ENCODE measurements around the gene MYBPH.

The MYBPH gene

GRCh38 chr1:203175237-203175826 is at the start of gene MYBPH:
Gene MYBPH, minus strand, starts transcription at chr1:203175826. Its CDS starts 71 bp downstream, at chr1:203175755.
- DNase-seq: no peak

- no peak for DNase-seq
These were observed 49.4 kb upstream of the MYBPH start for GRCh38 chr1:203225071-203225470.

DNA sequence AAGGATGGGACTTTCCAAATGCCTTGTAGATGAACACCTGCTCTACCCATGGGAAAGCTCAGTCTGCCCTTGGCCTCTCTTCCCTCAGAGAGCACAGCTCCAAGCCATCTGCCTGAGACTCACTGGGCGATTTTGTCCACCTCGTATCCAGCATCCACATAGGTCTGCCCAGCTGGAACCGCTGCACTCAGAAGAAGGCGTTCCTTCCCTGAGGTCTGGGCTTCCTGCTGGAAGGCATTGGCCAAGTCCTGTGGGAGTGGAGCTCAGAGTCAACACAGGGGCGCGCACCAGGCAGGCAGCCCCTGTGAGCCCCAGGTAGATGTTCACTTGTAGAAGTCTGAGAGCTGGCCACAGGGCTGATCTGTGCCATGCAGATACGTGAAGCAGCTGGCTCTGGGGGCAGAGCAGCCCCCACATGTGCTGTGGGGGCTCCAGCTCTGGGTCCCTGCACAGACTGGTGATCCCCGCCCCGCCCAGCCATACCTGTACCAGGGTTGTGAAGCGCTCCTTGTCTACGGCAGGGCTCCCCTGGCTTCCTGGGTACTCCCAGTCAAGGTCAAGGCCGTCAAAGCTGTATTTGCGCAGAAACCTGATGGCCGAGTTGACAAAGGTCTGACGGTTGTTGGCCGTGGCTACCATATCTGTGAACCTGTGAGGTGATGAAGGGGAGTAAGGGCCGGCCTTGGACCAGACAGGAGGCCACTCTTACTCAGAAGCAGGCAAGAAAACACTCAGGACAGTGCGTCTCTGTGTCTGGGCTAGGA is 47.6 kb upstream of the MYBPH start:
- no peak for DNase-seq

DNA sequence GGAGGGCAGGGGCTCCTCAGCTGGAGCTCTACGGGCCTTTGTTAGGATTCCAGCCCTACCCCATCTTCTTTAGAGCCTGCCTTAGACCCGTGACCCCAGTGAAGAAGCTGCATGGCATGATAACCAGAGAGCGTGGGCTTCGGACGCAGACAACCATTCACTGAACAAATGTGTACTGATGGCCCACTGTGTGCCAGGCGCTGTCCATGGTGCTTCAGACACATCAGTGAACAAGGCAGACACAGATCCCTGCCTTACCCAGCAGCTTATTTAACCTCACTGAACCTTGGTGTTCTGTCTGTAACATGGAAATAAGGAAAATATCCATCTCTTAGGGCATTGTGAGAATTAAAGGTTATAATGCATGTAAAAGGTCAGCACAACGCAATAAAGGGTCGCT is 44.3 kb upstream of the MYBPH start:
- DNase-seq: no peak

DNA sequence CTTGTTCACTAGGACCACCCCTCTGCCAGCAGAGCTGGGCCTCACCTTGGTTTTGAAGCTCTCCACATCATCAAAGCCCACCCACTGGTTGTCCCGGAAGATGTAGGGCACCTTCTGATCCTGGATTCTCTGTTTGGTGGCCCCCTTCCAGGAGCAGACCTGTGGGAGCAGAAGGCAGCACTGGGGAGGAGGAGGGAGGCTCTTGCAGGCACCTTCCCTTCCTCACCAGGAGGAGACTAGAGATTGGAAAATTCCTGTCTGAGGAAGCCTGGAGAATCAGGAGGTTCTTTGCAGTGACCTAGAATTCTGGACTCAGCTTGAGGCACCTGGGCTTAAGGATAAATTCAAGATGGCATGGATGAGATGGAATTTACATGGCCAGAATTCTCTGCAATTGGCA is 43.5 kb upstream of the MYBPH start:
- no peak for DNase-seq

DNA sequence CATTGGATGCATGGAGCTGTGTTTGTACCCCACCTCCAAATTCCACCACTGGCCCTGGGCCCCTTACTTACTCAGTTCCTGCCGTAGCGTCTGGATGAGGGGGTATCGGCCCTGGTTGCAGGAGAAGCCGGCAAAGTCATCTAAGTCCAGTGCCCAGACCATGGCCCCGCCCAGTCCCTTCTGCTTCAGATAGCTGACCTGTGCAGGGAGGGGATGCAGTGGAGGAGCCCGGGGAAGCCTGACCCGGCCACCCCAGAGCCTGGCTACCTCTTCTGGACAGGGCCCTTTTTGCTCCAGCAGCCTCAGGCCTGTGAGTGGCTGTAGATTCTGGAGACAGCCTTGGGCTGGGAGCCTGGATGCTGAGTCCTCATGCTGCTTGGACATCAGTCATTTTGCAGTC is 42.0 kb upstream of the MYBPH start:
- DNase-seq: no peak

GRCh38 chr1:203217139-203217655 is 41.6 kb upstream of the MYBPH start:
- DNase-seq: no peak

GRCh38 chr1:203216274-203217138 is 40.9 kb upstream of the MYBPH start:
- peak; percentile 40 to 52 for DNase-seq

GRCh38 chr1:203215573-203215972 is 39.9 kb upstream of the MYBPH start:
- DNase-seq: no peak

GRCh38 chr1:203214871-203215270 is 39.2 kb upstream of the MYBPH start:
- no peak for DNase-seq

- no peak for DNase-seq
These were observed 37.5 kb upstream of the MYBPH start for GRCh38 chr1:203213126-203213525.

- DNase-seq: no peak
These were observed 36.2 kb upstream of the MYBPH start for GRCh38 chr1:203211812-203212211.

DNA sequence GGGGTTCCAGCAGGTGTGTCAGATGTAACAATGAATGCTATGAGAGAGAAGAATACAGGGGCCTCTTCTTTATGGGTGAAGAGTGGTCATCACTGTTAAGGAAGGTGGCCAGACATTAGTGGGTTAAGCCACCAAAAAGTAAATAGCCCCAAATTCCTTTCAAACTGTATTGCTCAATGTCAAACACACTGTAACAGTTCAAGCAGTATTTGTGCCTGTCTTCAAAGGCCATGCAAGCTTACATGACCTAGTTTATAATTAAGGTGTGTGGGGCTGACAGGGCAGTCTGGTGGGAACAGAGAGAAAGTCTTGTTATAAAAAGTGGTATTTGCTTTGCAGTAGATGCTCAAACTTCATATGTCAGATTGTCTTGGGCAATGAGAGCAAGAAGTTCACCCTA is 35.4 kb upstream of the MYBPH start:
- no peak for DNase-seq

DNA sequence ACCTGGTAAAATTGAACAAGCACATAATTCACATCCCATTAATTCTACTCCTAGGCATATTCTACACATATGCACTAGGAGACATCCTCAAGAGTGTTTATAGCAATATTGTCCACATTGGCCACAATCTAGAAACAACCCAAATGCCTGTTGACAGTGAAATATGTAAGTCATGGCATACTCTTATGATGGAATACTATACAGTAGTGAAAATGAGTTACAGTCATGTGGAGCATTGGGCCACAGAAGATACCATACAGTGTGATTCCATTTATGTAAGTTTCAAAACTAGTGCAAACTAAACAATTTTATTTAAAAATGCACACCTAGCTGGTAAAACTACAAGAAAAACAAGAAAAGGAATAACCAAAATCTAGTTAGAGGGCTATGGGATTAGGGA is 34.7 kb upstream of the MYBPH start:
- no peak for DNase-seq

- DNase-seq: no peak
These were observed 32.6 kb upstream of the MYBPH start for GRCh38 chr1:203208181-203208580.

DNA sequence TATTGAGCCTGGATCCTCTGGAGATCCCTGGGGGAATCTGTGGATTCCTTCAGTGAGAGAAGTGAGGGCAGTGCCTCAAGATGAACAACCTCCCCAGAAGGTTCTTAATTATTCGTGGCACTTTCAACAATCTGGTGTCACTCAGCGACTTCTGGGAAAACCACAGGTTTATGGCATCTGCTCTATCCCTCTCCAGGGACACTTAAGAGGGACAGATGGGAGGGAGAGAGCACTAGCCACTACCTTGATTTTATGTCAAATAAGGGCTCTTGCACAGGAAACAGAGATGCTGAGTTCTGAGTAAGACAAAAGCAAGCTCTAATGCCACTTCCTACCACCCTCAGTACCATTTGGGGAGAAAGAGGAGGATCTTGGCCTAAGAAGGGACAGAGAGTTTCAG is 32.1 kb upstream of the MYBPH start:
- DNase-seq: no peak

GRCh38 chr1:203206129-203206687 is 30.6 kb upstream of the MYBPH start:
- no peak for DNase-seq

DNA sequence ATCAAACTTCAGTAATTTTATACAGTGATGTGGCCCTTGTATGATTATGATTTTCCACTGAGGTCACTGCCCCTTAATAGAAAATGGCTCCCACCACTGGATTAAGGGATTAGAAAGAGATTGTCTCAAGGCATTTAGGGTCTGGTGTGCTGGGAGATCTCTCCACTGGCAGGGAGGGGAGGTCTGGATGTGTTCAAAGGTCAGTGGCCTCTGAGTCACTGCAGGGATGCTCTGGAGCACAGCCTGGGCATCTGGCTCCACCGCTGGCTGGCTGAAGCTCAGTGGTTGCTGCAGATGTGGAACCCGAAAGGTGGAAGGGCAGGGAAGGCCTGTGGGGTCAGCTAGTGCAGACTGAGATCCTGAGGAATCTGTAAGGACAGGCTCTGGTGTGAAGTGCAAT is 29.1 kb upstream of the MYBPH start:
- DNase-seq: no peak

DNA sequence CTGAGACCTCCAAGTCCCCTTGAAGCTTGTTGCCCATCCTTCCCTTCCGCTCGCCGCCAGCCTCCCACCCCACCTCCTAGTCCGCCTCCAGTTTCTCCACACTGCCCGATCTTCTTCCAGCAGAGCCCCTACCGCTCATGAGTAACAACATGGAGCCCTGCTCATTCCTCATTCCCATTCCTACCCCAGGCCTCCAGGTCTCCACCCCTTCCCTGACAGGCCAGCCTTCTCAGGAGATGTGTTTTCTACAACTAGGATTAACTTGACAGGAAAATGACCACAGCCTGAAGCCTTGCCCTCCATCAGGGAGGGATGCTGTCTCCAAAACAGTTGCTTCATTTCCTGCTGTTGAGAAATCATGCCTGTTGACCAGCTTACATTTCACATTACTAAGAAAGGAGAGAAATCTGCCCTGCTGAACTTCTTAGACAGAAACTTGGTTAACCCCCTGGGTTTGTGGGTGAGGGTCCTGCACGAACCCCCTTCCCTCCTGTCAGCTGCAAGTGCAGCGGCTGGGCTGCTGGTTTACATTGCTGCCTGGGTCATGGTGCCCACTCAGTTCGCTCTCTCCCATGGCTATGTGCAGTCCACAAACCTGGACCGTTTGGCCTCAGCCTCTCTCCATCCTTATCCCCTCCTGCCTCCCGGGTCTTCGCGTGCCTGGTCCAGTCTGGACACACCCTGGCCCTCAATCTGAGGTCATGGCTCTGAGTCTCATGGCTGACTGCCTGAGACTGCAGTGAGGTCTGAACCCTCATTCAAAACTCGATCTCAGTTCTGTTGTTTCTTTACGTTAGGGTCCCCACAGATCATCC is 27.0 kb upstream of the MYBPH start:
- no peak for DNase-seq

DNA sequence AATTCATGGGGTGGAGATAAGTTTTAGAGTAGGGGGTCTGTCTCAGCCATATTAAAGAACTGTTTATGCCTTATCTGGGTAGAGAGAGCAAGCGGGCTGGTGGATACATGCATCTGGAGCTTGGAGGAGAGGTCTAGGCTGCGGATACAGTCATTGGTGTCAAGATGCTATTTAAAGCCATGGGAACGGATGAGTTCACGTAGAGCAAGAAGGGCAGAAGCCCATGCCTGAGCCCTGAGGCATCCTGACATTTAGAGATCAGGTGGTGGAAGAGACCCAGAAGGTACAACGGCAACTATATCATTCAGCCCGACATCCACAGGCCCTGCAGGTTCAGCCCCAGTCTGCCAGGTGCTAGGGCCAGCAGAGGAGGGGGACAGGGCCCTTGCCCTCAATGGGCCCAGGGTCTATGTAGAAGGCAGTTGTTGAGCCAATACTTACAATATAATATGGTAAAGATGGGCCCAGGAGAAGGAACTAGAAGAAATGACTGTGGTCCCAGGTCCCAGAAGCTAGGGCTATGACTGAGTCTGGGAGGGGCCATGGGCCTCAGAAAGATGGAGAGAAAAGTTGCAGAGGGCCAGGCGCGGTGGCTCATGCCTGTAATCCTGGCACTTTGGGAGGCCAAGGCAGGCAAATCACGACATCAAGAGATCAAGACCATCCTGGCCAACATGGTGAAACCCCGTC is 26.0 kb upstream of the MYBPH start:
- DNase-seq: no peak

GRCh38 chr1:203200916-203201315 is 25.3 kb upstream of the MYBPH start:
- no peak for DNase-seq
